ENCODE measurements around the gene RASGRF2.

DNA sequence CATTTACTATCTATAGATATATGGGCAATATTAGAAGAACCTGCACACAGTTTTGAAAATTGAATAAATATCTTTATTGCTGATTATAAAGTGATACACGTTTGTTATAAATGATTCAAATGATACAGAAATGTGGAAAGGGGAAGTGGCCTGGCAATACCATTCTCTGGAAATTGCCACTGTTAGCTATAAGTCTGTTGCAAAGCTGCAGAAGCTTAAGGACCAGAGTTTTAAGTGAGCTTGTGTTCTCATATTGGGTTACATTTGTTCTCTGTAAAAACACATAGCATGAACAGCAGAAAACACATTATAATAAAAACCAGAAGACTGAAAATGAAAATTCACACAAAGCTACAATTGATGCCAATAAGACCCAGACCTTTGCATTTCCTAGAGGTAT, 59.6 kb downstream of the RASGRF2 start:
- TF ChIP-seq, protein P1, sequence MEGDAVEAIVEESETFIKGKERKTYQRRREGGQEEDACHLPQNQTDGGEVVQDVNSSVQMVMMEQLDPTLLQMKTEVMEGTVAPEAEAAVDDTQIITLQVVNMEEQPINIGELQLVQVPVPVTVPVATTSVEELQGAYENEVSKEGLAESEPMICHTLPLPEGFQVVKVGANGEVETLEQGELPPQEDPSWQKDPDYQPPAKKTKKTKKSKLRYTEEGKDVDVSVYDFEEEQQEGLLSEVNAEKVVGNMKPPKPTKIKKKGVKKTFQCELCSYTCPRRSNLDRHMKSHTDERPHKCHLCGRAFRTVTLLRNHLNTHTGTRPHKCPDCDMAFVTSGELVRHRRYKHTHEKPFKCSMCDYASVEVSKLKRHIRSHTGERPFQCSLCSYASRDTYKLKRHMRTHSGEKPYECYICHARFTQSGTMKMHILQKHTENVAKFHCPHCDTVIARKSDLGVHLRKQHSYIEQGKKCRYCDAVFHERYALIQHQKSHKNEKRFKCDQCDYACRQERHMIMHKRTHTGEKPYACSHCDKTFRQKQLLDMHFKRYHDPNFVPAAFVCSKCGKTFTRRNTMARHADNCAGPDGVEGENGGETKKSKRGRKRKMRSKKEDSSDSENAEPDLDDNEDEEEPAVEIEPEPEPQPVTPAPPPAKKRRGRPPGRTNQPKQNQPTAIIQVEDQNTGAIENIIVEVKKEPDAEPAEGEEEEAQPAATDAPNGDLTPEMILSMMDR (IDR thresholded peaks at IDR 0.05), result no peak
- TF ChIP-seq POLR2A (IDR thresholded peaks at IDR 0.05), result no peak
